GM19043 (cell line): ENCODE measurements around the gene ATP1A4.

Experiments
- ATAC-seq: cut with Tn5 transposase; IDR thresholded peaks from one replicate; pipeline ENCODE4 v1.9.1; 2021; ENCODE audit warnings: low read depth; ENCODE audit not compliant: unreplicated experiment

ATP1A4 gene

DNA sequence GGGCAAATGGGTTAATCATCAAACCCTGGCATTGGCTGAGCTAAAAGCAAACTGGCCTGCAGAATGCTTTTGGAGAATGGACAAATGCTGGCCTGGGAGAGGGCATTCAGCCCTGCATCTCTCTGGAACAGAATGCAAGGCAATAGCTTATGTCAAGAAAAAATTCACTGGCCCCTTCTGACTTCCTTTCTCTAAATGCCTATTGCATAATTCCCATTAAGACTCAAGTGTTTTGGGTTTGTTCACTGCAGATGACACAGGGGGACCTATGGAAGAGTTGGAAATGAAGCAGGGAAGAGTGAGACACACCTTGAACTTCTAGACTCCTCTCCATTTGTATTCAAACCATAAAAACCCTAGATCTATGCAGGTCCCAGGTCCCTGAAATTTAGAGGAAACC is 69.7 kb downstream of the ATP1A4 start:
- no peak for ATAC-seq

DNA sequence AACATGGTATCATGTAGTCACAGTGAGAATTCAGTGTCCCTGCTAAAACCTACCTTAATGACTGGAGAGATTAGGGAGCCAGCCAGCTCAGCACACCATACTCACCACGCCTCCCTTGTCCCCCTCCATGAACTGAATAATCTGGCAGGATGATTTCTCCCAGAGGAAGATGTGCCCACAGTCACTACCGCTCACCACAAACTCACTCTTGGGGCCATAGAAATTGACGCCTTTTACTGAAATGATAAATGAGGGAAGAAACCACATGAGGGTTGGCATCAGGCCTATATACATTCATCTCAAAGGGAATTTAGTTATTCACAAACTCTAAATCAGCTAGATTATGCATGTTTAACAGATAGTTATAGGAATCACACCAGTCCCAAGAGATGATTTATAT is 71.1 kb downstream of the ATP1A4 start:
- ATAC-seq, result no peak

DNA sequence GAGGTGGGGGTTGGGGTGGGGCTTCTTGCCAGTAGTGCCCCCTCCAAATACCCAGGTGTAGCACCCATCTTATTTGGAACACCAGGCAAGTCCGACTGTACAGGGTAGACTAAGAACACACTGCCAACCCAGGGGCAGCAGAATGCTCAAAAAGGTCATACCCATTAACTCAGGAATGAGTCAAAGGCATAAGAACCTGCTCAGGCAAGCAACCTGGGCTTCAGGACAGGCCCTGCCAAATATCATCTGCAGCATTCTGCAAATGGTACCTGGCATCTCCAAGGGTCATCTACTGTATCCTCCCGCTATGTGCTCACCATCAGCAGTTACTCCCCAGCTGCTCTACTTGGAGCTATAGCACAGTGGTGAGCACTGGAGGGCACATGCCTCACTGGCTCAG is 73.2 kb downstream of the ATP1A4 start:
- ATAC-seq, result no peak

DNA sequence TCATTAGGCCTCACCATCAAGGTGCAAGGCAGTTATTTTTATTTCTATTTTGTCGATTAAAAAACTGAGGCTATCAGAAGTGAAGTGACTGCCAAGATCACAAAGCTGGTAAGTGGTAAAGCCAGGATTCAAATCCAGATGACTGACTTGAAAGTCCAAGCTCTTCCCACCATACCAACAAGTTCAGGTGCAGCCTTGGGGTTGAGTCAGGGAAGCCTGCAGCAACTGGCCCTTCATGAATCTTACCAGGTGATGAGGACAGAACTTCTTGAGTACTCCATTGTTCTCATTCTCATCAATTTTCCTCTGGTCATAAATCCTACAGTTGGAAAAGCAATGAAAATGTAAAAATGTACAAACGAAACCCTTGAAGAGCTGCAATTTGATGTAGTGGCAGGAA is 73.9 kb downstream of the ATP1A4 start:
- ATAC-seq, result no peak

DNA sequence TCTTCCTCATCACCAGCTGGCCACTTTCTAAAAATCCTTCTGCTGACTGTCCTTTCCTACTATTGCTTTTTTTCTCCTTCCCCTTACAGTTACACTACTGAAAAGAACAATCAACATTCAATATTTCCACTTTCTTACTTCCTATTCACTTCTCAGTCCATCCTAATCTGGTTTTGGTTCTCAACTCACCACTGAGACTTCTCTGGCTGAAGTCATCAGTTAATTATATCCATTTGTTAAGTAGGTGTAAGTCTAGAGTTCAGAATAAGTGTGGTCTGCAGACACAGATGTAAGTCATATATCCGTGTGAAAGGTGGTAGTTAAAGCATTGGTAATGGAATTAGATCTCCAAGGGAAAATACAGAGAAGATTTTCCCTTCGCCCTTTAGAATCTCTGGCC is 75.2 kb downstream of the ATP1A4 start:
- ATAC-seq, result no peak

DNA sequence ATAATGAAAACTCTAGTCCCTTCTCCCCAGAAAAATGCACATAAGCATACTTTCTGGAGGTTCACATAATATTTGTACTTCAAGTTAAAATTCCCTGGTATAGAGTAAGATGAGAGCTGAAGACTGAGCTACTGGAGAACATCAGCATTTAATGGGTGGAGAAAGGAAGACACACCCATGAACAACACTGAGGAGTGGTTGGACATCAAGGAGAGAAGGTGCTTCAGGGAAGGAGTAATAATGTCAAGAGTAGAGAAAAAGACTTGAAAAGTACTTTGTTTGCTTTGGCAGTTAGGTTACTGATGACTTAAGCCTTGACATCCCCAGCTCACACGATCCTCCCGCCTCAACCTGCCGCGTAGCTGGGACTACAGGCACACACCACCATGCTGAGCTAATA is 75.6 kb downstream of the ATP1A4 start:
- no peak for ATAC-seq

DNA sequence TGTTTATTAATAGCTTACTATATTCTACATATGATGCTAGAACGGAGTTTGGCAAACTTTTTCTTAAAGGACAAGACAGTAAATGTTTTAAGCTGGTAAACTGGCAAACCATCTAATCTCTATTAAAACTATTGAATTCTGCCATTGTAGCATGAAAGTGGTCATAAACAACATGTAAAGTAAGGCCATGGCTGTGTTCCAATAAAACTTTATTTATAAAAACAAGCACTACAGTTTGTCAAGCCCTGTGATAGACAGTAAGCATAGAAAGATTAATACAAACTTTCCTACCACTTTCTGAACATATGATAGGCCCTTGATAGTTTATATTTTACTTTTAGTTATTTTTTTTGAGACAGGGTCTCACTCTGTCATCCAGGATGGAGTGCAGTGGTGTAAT is 76.2 kb downstream of the ATP1A4 start:
- no peak for ATAC-seq

DNA sequence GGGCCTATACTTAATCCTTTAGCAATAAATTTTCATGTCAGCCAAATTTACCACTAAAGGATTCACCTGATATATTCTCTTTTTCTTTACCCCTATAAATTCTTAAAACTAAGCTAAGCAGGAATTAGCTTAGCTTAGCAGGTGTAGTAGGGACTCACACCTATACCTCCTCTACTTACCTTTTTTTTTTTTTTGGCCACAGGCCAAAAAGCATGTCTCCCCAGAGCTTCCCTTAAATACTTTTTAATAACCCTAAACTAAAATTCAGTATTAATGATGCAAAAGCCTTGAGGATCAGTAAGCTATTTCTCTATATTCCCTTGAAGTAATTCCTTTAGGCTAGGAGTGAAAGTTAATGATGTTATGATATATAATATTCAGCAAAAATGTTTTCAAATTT is 77.0 kb downstream of the ATP1A4 start:
- no peak for ATAC-seq

DNA sequence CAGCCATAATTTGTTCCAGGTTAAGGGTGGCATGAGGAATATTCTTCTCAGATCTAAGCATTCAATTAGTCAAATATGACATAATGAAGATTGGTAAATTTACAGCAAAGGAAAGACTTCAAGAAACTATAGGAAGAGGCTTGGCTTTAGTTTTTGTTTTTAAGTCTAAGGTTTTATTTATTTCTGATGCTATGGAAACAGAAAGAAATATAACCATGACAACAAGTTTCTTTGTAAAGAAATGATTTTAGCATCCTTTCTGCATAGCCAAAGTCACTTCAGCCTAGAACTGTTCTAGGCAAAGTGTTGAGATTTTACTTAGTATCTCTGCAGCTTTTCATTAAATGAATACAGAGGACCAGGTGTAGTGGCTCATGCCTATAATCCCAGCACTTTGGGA is 81.5 kb downstream of the ATP1A4 start:
- ATAC-seq, result no peak
